ENCODE data around the gene MYORG. TPM values are rescaled to one million over a fixed set of nuclear protein-coding genes. Genes with fewer than 3 reads are reported as not detected.

MYORG gene
- total RNA-seq, 1 experiment from 2014 or later: 5.6 TPM

GRCh38 chr9:34413231-34413852 is 36.6 kb upstream of the MYORG start:
- Histone ChIP-seq H3K79me1 (ENCODE audit: insufficient read depth, low read depth, low read length, poor library complexity, severe bottlenecking) (no peaks in the 10 kb centered on the region), H3K18ac (ENCODE audit: insufficient read length, low read depth, low read length) (no peak overlapping the region), H2AFZ (ENCODE audit: low read length) (no peak overlapping the region), H3K56ac (ENCODE audit: insufficient read length, low read depth, low read length) (no peak overlapping the region), H3K23me2 (ENCODE audit: insufficient read length, low read depth, low read length, poor library complexity, severe bottlenecking) (no peaks in the 10 kb centered on the region), H3K79me2 (ENCODE audit: insufficient read depth, low read length) (no peaks in the 10 kb centered on the region), H2BK12ac (ENCODE audit: insufficient read length, low read depth, low read length) (no peak overlapping the region), H3T11ph (ENCODE audit: low read length) (no peak overlapping the region), H3K4me1 (ENCODE audit: insufficient read depth, low read length) (no peaks in the 10 kb centered on the region), H3K4me2 (ENCODE audit: insufficient read depth, insufficient read length, low read length) (no peak overlapping the region), H3K23ac (ENCODE audit: insufficient read length, low read depth, low read length) (no peak overlapping the region), H4K20me1 (ENCODE audit: control insufficient read depth, insufficient read depth, insufficient read length) (no peaks in the 10 kb centered on the region), H3K4ac (ENCODE audit: low read depth, low read length) (no peak overlapping the region), H4K8ac (replicated peaks; ENCODE audit: insufficient read length, low read depth, low read length) (no peak overlapping the region), H4K91ac (ENCODE audit: insufficient read length, low read depth, low read length) (no peak overlapping the region), H3K9ac (ENCODE audit: extremely low read depth, insufficient read length, low read length) (no peak overlapping the region), H3K14ac (ENCODE audit: insufficient read depth, low read length) (no peak overlapping the region), H4K5ac (ENCODE audit: insufficient read length, low read depth, low read length) (no peak overlapping the region), H2AK5ac (ENCODE audit: insufficient read length, low read length) (no peak overlapping the region), H2BK20ac (ENCODE audit: low read depth, low read length, poor library complexity, severe bottlenecking) (no peak overlapping the region), H3K9me3 (ENCODE audit: control insufficient read depth, low read depth, low read length) (no peaks in the 10 kb centered on the region), H2BK120ac (ENCODE audit: low read depth, low read length, poor library complexity, severe bottlenecking) (no peak overlapping the region), H3K27ac (ENCODE audit: insufficient read length, low read depth, low read length) (no peak overlapping the region), H3K27me3 (ENCODE audit: insufficient read depth, low read length) (no peaks in the 10 kb centered on the region), H2BK5ac (ENCODE audit: insufficient read length, low read length) (no peak overlapping the region), H2BK15ac (ENCODE audit: low read depth, low read length) (no peak overlapping the region)
- no peaks in the 10 kb centered on the region for H3K4me1 Mint-ChIP-seq
- H3K4me3 Mint-ChIP-seq: no peak overlapping the region
- H3K27me3 Mint-ChIP-seq (ENCODE audit: low read depth): peaks cover 6% of the 10 kb centered on the region; the same call in 1 of the 2 replicates
- H3K27ac Mint-ChIP-seq: no peak overlapping the region
- DNase-seq: peak; percentile 58
- H3K36me3 Mint-ChIP-seq (ENCODE audit: insufficient read depth in 1 of 3, low read depth in 3 of 3): no peaks in the 10 kb centered on the region
- H3K9me3 Mint-ChIP-seq: no peaks in the 10 kb centered on the region
- TF ChIP-seq CTCF (conservative IDR thresholded peaks at IDR 0.05): no peak
- WGBS (ENCODE audit: extremely low coverage, insufficient read length, low lambda C conversion rate): no CpG with 5 or more reads among the region's 6 CpGs

Measured in H9 (cell line).